T-helper 1 cell (primary cell): ENCODE results near the gene PCDHGB5.
"Not testable (repeated sequence)": the region's sequence is repeated elsewhere in the genome, so short reads cannot be mapped to it uniquely, and the experiment has no call there.

Experiments
- DNase-seq, 5 donors: peaks; one replicate each; pipeline ENCODE4 v3.0.0-alpha.2; 2012 to 2020

PCDHGB5 gene

DNA sequence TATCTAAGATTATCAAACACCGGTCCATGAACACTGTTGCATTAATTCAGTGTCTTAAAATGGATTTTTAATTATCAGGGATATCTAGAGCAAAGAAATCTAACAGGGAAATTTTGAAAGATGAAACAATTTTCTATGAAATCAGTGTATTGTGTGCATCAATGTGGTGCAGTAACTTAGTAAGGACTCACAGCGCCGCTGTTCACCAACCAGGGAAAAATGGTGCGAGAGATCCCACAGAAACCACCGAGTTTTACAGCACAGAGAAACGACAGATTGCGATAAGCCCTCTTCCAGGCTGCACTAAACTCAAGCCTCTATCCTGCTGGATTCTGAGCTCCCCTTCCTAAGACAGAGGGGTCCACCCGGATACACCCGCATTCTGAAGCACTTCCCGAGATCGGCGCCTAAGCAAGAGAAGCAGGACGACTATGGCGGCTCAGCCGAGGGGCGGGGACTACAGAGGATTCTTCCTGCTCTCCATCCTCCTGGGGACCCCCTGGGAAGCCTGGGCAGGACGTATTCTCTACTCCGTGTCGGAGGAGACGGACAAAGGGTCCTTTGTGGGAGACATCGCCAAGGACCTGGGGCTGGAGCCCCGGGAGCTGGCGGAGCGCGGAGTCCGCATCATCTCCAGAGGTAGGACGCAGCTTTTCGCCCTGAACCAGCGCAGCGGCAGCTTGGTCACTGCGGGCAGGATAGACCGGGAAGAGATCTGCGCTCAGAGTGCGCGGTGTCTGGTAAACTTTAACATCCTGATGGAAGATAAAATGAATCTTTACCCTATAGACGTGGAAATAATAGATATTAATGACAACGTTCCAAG is 15.1 kb upstream of the PCDHGB5 start, which contains the start of gene PCDHGA7:
Gene PCDHGA7 (plus strand): TSS at position 274 of the 826 bp plus-strand sequence. CDS start 158 bp downstream, at position 432.
- no peak for DNase-seq

DNA sequence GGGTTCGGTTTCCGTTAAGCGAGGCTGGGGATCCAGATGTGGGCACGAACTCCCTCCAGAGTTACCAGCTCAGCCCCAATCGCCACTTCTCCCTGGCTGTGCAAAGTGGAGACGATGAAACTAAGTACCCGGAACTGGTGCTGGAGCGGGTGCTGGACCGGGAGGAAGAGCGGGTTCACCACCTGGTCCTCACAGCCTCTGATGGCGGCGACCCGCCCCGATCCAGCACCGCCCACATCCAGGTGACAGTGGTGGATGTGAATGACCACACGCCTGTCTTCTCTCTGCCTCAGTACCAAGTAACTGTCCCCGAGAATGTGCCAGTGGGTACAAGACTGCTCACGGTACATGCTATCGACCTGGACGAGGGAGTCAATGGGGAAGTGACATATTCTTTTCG is 14.4 kb upstream of the PCDHGB5 start:
- no peak for DNase-seq

DNA sequence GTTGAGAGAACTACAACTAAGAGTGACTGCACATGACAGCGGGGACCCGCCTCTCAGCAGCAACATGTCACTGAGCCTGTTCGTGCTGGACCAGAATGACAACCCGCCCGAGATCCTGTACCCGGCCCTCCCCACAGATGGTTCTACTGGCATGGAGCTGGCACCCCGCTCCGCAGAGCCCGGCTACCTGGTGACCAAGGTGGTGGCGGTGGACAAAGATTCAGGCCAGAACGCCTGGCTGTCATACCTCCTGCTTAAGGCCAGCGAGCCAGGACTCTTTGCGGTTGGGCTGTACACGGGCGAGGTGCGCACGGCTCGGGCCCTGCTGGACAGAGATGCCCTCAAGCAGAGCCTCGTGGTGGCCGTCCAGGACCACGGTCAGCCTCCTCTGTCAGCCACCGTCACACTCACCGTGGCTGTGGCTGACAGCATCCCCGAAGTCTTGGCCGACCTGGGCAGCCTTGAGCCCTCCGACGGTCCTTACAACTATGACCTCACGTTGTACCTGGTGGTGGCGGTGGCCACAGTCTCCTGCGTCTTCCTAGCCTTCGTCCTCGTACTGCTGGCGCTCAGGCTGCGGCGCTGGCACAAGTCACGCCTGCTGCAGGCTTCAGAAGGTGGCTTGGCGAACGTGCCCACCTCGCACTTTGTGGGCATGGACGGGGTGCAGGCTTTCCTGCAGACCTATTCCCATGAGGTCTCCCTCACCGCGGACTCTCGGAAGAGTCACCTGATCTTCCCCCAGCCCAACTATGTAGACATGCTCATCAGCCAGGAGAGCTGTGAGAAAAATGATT is 13.1 kb upstream of the PCDHGB5 start:
- DNase-seq: no peak

DNA sequence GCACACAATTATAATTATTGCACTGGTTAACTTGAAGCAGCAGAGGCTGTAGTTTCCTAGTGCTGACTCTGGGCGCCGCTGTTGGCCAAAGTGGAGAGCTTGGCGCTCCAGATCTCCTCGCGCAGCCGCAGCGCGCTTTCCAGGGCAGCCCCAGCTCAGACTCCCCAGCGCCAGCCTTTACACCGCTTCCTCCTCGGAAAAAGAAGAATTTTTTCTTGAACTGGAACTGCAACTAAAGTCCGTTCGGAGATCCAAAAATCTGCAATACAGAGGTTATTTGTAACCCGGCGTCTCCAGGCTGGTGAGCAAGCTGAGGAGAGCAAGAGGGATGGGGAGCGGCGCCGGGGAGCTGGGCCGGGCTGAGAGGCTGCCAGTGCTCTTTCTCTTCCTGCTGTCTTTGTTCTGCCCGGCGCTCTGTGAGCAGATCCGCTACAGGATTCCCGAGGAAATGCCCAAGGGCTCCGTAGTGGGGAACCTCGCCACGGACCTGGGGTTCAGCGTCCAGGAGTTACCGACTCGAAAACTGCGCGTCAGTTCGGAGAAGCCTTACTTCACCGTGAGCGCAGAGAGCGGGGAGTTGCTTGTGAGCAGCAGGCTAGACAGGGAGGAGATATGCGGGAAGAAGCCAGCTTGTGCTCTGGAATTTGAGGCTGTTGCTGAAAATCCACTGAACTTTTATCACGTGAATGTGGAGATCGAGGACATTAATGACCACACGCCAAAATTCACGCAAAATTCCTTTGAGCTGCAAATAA is 10.0 kb upstream of the PCDHGB5 start, which contains the start of gene PCDHGB4:
Gene PCDHGB4 (plus strand): TSS at position 142 of the 755 bp plus-strand sequence. CDS start 187 bp downstream, at position 329.
- not testable (repeated sequence) for DNase-seq

DNA sequence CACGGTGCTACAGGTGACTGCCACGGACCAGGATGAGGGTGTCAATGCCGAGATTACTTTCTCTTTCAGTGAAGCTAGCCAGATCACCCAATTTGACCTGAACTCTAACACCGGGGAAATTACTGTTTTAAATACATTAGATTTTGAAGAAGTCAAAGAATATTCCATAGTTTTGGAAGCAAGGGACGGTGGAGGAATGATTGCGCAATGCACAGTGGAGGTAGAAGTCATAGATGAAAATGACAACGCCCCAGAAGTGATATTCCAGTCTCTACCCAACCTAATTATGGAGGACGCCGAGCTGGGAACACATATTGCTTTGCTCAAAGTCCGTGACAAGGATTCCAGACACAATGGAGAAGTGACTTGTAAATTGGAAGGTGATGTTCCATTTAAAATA is 9.1 kb upstream of the PCDHGB5 start:
- no peak for DNase-seq

DNA sequence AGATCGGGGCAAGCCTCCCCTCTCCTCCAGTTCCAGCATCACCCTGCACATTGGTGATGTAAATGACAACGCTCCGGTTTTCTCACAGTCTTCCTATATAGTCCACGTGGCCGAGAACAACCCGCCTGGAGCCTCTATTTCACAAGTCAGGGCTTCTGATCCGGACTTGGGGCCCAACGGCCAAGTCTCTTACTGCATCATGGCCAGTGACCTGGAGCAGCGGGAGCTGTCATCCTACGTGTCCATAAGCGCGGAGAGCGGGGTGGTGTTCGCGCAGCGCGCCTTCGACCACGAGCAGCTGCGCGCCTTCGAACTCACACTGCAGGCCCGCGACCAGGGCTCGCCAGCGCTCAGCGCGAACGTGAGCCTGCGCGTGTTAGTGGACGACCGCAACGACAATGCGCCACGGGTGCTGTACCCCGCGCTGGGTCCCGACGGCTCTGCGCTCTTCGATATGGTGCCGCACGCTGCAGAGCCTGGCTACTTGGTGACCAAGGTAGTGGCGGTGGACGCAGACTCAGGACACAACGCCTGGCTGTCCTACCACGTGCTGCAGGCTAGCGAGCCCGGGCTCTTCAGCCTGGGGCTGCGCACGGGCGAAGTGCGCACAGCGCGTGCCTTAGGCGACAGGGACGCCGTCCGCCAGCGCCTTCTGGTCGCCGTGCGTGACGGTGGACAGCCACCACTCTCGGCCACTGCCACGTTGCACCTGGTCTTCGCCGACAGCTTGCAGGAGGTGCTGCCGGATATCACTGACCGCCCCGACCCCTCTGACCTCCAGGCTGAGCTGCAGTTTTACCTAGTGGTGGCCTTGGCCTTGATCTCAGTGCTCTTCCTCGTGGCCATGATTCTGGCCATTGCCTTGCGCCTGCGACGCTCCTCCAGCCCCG is 8.3 kb upstream of the PCDHGB5 start:
- DNase-seq: no peak

DNA sequence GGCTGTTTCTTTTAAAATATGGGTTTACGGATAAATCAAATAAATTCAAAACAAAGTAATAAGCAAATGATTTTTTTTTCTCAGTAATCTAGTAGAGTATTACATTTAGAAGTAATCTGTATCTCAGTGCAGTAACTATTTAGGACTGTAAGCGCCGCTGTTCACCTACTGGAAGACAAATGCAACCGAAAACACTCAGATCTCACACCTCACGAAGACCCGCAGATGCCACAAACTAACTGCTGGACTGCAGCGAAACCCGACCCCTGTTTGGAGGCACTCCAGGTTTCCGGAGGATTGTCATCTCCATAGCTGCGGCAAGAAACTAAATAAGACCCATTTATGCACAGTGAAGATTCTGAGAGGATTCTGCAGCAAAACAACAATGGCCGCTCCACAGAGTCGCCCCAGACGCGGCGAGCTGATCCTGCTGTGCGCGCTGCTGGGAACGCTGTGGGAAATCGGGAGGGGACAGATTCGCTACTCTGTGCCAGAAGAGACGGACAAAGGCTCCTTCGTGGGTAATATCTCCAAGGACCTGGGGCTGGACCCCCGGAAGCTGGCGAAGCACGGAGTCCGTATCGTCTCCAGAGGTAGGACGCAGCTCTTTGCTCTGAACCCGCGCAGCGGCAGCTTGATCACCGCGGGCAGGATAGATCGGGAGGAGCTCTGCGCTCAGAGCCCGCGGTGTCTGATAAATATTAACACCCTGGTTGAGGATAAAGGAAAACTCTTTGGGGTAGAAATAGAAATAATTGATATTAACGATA is 5.1 kb upstream of the PCDHGB5 start, which contains the start of gene PCDHGA8:
Gene PCDHGA8 (plus strand): TSS at position 205 of the 770 bp plus-strand sequence. CDS start 181 bp downstream, at position 386.
- DNase-seq: no peak

DNA sequence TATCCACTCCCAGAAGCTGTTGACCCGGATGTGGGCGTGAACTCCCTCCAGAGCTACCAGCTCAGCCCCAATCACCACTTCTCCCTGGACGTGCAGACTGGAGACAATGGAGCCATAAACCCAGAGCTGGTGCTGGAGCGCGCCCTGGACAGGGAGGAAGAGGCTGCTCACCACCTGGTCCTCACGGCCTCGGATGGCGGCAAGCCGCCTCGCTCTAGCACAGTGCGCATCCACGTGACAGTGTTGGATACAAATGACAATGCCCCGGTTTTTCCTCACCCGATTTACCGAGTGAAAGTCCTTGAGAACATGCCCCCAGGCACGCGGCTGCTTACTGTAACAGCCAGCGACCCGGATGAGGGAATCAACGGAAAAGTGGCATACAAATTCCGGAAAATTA is 4.5 kb upstream of the PCDHGB5 start:
- DNase-seq: no peak

DNA sequence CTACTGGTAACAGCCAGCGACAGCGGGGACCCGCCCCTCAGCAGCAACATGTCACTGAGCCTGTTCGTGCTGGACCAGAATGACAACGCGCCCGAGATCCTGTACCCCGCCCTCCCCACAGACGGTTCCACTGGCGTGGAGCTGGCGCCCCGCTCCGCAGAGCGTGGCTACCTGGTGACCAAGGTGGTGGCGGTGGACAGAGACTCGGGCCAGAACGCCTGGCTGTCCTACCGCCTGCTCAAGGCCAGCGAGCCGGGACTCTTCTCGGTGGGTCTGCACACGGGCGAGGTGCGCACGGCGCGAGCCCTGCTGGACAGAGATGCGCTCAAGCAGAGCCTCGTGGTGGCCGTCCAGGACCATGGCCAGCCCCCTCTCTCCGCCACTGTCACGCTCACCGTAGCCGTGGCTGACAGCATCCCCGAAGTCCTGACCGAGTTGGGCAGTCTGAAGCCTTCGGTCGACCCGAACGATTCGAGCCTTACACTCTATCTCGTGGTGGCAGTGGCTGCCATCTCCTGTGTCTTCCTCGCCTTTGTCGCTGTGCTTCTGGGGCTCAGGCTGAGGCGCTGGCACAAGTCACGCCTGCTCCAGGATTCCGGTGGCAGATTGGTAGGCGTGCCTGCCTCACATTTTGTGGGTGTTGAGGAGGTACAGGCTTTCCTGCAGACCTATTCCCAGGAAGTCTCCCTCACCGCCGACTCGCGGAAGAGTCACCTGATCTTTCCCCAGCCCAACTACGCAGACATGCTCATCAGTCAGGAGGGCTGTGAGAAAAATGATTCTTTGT is 3.2 kb upstream of the PCDHGB5 start:
- not testable (repeated sequence) for DNase-seq

DNA sequence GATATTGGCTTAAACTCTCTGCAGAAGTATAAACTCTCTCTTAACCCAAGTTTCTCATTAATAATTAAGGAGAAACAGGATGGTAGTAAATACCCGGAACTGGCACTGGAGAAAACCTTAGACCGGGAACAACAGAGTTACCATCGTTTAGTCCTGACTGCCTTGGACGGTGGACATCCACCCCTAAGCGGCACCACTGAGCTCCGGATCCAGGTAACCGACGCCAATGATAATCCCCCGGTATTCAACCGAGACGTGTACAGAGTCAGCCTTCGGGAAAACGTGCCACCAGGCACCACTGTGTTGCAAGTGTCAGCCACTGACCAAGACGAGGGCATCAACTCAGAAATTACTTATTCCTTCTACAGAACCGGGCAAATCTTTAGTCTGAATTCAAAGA is 861 bp downstream of the PCDHGB5 start:
- DNase-seq: no peak

DNA sequence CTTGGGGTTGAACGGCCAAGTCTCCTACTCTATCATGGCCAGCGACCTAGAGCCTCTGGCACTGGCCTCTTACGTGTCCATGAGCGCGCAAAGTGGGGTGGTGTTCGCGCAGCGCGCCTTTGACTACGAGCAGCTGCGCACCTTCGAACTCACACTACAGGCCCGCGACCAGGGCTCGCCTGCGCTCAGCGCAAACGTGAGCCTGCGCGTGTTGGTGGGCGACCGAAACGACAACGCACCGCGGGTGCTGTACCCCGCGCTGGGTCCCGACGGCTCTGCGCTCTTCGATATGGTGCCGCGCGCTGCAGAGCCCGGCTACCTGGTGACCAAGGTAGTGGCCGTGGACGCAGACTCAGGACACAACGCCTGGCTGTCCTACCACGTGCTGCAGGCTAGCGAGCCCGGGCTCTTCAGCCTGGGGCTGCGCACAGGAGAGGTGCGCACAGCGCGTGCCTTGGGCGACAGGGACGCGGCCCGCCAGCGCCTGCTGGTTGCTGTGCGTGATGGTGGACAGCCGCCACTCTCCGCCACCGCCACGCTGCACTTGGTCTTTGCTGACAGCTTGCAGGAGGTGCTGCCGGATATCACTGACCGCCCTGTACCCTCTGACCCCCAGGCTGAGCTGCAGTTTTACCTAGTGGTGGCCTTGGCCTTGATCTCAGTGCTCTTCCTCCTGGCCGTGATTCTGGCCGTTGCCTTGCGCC is 2.0 kb downstream of the PCDHGB5 start:
- DNase-seq: no peak

DNA sequence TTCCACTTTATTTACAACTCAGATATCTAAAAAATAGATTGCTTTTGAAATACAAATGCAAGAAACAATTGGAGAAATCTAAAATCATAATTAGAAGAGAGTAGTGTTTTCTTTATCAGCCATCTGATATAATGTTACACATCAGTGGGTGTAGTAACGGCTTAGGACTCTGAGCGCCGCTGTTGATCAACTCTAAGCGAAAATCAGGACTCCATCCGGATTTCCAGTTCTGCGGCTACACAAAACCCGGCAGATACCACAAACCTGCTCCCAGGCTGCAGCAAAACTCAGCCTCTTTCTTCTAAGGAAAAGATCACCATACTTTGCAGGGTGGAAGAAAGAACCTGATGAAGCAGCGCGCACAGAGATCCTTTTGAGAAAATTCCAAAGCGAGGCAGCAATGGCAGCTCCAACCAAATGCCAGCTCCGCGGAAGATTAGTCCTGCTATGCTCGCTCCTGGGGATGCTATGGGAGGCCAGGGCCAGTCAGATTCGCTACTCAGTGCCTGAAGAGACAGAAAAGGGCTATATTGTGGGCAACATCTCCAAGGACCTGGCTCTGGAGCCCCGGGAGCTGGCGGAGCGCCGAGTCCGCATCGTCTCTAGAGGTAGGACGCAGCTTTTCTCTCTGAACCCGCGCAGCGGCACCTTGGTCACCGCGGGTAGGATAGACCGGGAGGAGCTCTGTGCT is 5.0 kb downstream of the PCDHGB5 start, which contains the start of gene PCDHGA9:
Gene PCDHGA9 (plus strand): TSS at position 226 of the 691 bp plus-strand sequence. CDS start 175 bp downstream, at position 401.
- no peak for DNase-seq

DNA sequence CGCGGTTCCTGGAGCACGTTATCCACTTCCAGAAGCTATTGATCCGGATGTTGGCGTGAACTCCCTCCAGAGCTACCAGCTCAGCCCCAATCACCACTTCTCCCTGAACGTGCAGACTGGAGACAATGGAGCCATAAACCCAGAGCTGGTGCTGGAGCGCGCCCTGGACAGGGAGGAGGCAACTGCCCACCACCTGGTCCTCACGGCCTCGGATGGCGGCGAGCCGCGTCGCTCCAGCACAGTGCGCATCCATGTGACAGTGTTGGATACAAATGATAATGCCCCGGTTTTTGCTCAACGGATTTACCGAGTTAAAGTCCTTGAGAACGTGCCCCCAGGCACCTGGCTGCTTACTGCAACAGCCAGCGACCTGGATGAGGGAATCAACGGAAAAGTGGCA is 5.6 kb downstream of the PCDHGB5 start:
- no peak for DNase-seq

DNA sequence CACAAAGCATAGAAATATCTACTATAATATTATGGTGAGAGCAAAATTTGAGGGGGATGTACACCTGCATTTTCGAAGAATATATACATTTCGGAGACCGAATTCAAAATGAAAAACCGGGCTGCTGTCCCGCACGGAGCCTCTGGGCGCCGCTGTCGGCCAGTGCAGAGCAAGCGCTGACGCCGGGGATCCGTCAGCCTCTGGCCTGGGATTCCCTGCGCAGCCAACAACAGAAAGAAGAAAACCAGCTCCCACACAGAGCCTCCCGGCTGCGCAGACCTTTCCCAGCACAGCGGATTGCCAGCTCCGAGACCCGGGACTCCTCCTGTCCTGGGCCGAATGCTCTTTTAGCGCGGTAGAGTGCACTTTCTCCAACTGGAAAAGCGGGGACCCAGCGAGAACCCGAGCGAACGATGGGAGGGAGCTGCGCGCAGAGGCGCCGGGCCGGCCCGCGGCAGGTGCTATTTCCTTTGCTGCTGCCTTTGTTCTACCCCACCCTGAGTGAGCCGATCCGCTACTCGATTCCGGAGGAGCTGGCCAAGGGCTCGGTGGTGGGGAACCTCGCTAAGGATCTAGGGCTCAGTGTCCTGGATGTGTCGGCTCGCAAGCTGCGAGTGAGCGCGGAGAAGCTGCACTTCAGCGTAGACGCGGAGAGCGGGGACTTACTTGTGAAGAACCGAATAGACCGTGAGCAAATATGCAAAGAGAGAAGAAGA is 10.2 kb downstream of the PCDHGB5 start, which contains the start of gene PCDHGB6:
Gene PCDHGB6 (plus strand): TSS at position 232 of the 716 bp plus-strand sequence. CDS start 182 bp downstream, at position 414.
- peak in 2 of 5 donors; percentile 23 to 25 for DNase-seq

DNA sequence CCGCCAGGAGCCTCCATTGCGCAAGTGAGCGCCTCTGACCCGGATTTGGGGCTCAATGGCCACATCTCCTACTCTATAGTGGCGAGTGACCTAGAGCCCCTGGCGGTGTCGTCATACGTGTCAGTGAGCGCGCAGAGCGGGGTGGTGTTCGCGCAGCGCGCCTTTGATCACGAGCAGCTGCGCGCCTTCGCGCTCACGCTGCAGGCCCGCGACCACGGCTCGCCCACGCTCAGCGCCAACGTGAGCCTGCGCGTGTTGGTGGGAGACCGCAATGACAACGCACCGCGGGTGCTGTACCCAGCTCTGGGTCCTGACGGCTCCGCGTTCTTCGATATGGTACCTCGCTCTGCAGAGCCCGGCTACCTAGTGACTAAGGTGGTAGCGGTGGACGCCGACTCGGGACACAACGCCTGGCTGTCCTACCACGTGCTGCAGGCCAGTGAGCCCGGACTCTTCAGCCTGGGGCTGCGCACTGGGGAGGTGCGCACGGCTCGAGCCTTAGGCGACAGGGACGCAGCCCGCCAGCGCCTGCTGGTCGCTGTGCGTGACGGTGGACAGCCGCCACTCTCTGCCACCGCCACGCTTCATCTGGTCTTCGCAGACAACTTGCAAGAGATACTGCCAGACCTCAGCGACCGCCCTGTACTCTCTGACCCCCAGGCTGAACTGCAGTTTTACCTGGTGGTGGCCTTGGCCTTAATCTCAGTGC is 12.0 kb downstream of the PCDHGB5 start:
- DNase-seq: no peak

DNA sequence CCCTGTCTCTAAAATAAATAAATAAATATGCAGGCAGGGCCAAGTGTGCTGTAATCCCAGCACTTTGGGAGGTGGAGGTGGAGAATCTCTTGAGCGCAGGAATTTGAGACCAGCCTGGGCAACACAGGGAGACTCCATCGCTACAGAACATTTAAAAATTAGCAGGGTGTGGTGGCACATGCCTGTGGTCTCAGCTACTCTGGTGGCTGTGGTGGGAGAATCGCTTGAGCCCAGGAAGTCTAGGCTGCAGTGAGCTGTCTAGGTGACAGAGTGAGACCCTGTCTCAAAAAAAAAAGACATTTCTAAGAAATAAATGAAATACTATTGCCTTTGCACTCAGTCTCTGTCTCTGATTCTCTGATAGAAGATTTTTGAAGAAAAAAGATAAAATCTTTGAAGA is 13.8 kb downstream of the PCDHGB5 start:
- DNase-seq: no peak
